WTC11 (cell line): ENCODE data around the gene PAXIP1. TPM values are rescaled to one million over a fixed set of nuclear protein-coding genes. Genes with fewer than 3 reads are reported as not detected.

ENCODE experiments used
- ATAC-seq: fragments of 200-7000 bp; cut with Tn5 transposase; 2 replicates; pipeline ENCODE4 v1.10.0; 2021; ENCODE audit warnings: mild to moderate bottlenecking, moderate library complexity
- CTCF ChIA-PET: fragments of 300-600 bp; sonication (Branson Sonifier 250); formaldehyde crosslinking; loops from one replicate; lab custom pipeline; 2021; ENCODE audit warnings: antibody characterized with exemption; lab: Charles Lee
- POLR2A ChIA-PET: fragments of 350-600 bp; sonication (Branson Sonifier 250); formaldehyde crosslinking; loops from one replicate; lab custom pipeline; 2021; ENCODE audit warnings: antibody characterized with exemption; lab: Charles Lee
- DNase-seq: peaks from one replicate; pipeline ENCODE4 v3.0.0; 2021; ENCODE audit warnings: low spot score
- H3K27ac Mint-ChIP-seq: 2 replicates; pipeline ENCODE4 v1.8.0; 2021; ENCODE audit warnings: mixed read lengths
- H3K27me3 Mint-ChIP-seq: 2 replicates; pipeline ENCODE4 v1.8.0; 2021; ENCODE audit warnings: low read depth, mild to moderate bottlenecking, moderate library complexity, mixed read lengths
- H3K36me3 Mint-ChIP-seq: 2 replicates; pipeline ENCODE4 v1.8.0; 2021; ENCODE audit warnings: mixed read lengths
- H3K4me1 Mint-ChIP-seq: 2 replicates; pipeline ENCODE4 v1.8.0; 2022; ENCODE audit warnings: mixed read lengths
- H3K4me3 Mint-ChIP-seq: 2 replicates; pipeline ENCODE4 v1.8.0; 2021; ENCODE audit warnings: mild to moderate bottlenecking, moderate library complexity, mixed read lengths
- H3K9me3 Mint-ChIP-seq: 2 replicates; pipeline ENCODE4 v1.8.0; 2021; ENCODE audit warnings: mixed read lengths
- ATF3 ChIP-seq: sonication (generic); formaldehyde crosslinking; conservative IDR thresholded peaks from 2 replicates; pipeline ENCODE4 v1.8.1; 2022; ENCODE audit warnings: mild to moderate bottlenecking, missing genetic modification reagents
- ATF6 ChIP-seq: sonication (generic); formaldehyde crosslinking; IDR thresholded peaks from 2 replicates; pipeline ENCODE4 v1.8.1; 2023; ENCODE audit warnings: mild to moderate bottlenecking, missing genetic modification reagents
- CTCF ChIP-seq: fragments of 200-600 bp; IDR thresholded peaks from 2 replicates; pipeline ENCODE4 v1.8.0; 2022; ENCODE audit warnings: antibody characterized with exemption
- E2F4 ChIP-seq: sonication (generic); formaldehyde crosslinking; IDR thresholded peaks from 2 replicates; pipeline ENCODE4 v1.8.1; 2022; ENCODE audit warnings: low read depth, mild to moderate bottlenecking, moderate library complexity, missing genetic modification reagents, borderline replicate concordance
- FOXP4 ChIP-seq: sonication (generic); formaldehyde crosslinking; IDR thresholded peaks from 2 replicates; pipeline ENCODE4 v1.8.0; 2022; ENCODE audit warnings: mild to moderate bottlenecking, missing genetic modification reagents
- GABPB1 ChIP-seq: sonication (generic); formaldehyde crosslinking; IDR thresholded peaks from 2 replicates; pipeline ENCODE4 v1.8.1; 2023; ENCODE audit warnings: mild to moderate bottlenecking, missing genetic modification reagents
- IRF1 ChIP-seq: sonication (generic); formaldehyde crosslinking; IDR thresholded peaks from 2 replicates; pipeline ENCODE4 v1.8.0; 2023; ENCODE audit warnings: missing genetic modification reagents
- TEAD1 ChIP-seq: sonication (generic); formaldehyde crosslinking; IDR thresholded peaks from 2 replicates; pipeline ENCODE4 v1.8.0; 2022; ENCODE audit warnings: mild to moderate bottlenecking, missing genetic modification reagents
- TEAD4 ChIP-seq: sonication (generic); formaldehyde crosslinking; IDR thresholded peaks from 2 replicates; pipeline ENCODE4 v1.8.0; 2022; ENCODE audit warnings: mild to moderate bottlenecking, missing genetic modification reagents
- ZBTB21 ChIP-seq: sonication (generic); formaldehyde crosslinking; IDR thresholded peaks from 2 replicates; pipeline ENCODE4 v1.8.1; 2023; ENCODE audit warnings: mild to moderate bottlenecking, missing genetic modification reagents, borderline replicate concordance
- ZNF425 ChIP-seq: fragments of 250-450 bp; sonication (Bioruptor Pico); conservative IDR thresholded peaks from 2 replicates; pipeline ENCODE4 v1.9.0; 2021; ENCODE audit warnings: mild to moderate bottlenecking
- total RNA-seq: library from RNA; stranded (reverse); gene quantifications from 3 replicates; pipeline ENCODE4 v1.2.3, GENCODE V29; 2021

PAXIP1 gene
- total RNA-seq, 1 experiment from 2014 or later = 34.1 TPM

- peaks cover 57% of the 10 kb centered on the region for H3K36me3 Mint-ChIP-seq
- TF ChIP-seq ZBTB21 (CRISPR knock-in tag) (no peak), TEAD4 (CRISPR knock-in tag) (no peak), ATF3 (CRISPR knock-in tag) (no peak), FOXP4 (CRISPR knock-in tag) (no peak), IRF1 (CRISPR knock-in tag) (no peak), CTCF (no peak), GABPB1 (CRISPR knock-in tag) (no peak), TEAD1 (CRISPR knock-in tag) (no peak), E2F4 (CRISPR knock-in tag) (no peak)
- no peak for DNase-seq
- peaks cover 65% of the 10 kb centered on the region for H3K9me3 Mint-ChIP-seq
- H3K4me1 Mint-ChIP-seq = no peaks in the 10 kb centered on the region
- H3K27me3 Mint-ChIP-seq = peaks cover 28% of the 10 kb centered on the region
- no peak overlapping the region for H3K27ac Mint-ChIP-seq
- no peak overlapping the region for H3K4me3 Mint-ChIP-seq
- no peak for ATAC-seq
- CTCF ChIA-PET = no interaction called here
- POLR2A ChIA-PET = no interaction called here
Observed at GRCh38 chr7:154907651-154908620, 95.0 kb downstream of the PAXIP1 start.

- peaks cover 29% of the 10 kb centered on the region for H3K27me3 Mint-ChIP-seq
- ATAC-seq (no peak), DNase-seq (no peak)
- no peak overlapping the region for H3K27ac Mint-ChIP-seq
- peaks cover 64% of the 10 kb centered on the region for H3K36me3 Mint-ChIP-seq
- no peaks in the 10 kb centered on the region for H3K4me1 Mint-ChIP-seq
- CTCF ChIA-PET = no interaction called here
- no peak overlapping the region for H3K4me3 Mint-ChIP-seq
- TF ChIP-seq ATF6 (CRISPR knock-in tag) = no peak
- TF ChIP-seq ZNF425 (CRISPR knock-in tag) = no peak
- TF ChIP-seq GABPB1 (CRISPR knock-in tag) = no peak
- peaks cover 67% of the 10 kb centered on the region for H3K9me3 Mint-ChIP-seq
- POLR2A ChIA-PET = no interaction called here
Observed at GRCh38 chr7:154906736-154907355, 96.1 kb downstream of the PAXIP1 start.
